K562 (cell line): ENCODE measurements around the gene CSNK1D.

Experiments used
- CBX3 ChIP-seq, 2 experiments: IDR thresholded peaks; 1 replicate in 1 of 2; 2 replicates in 1 of 2; pipeline ENCODE4 v1.6.1; 2012; ENCODE audit warnings: inconsistent platforms in 2 of 2, low read length in 2 of 2, borderline replicate concordance in 1 of 2, control low read depth in 1 of 2
- CTCF ChIP-seq, 3 experiments: IDR thresholded peaks in 2 of 3; conservative IDR thresholded peaks in 1 of 3; 2 replicates each; pipeline ENCODE4 v1.5.1; 2011 to 2012; ENCODE audit warnings: low read length in 3 of 3, mild to moderate bottlenecking in 3 of 3, control low read depth in 2 of 3, improper control_type of control experiment in 1 of 3, inconsistent platforms in 1 of 3, low read depth in 1 of 3, mixed read lengths in 1 of 3, moderate library complexity in 1 of 3; ENCODE audit not compliant: insufficient read depth in 2 of 3
- KAT7 ChIP-seq: sonication (generic); formaldehyde crosslinking; IDR thresholded peaks from 2 replicates; pipeline ENCODE4 v1.8.0; 2022; ENCODE audit warnings: missing genetic modification reagents, mild to moderate bottlenecking, borderline replicate concordance
- POLR3A ChIP-seq: IDR thresholded peaks from 2 replicates; pipeline ENCODE4 v1.6.1; 2011; ENCODE audit warnings: borderline replicate concordance, mild to moderate bottlenecking, moderate library complexity; ENCODE audit not compliant: insufficient read length, insufficient read depth; ENCODE audit errors: extremely low read depth
- RBM15 ChIP-seq: fragments of 200-400 bp; formaldehyde crosslinking; IDR thresholded peaks from 2 replicates; pipeline ENCODE4 v1.6.1; 2018; ENCODE audit warnings: mild to moderate bottlenecking, low read length, moderate library complexity; ENCODE audit not compliant: insufficient read depth
- RFX5 ChIP-seq: IDR thresholded peaks from 2 replicates; pipeline ENCODE4 v1.6.1; 2011; ENCODE audit warnings: low read depth, mild to moderate bottlenecking, improper control_type of control experiment, low read length
- SIN3A ChIP-seq, 2 experiments: fragments of 150-350 bp in 1 of 2; IDR thresholded peaks; 2 replicates each; pipeline ENCODE4 v1.6.1; 2011 to 2016; ENCODE audit warnings: borderline replicate concordance in 2 of 2, low read depth in 2 of 2, low read length in 2 of 2, mild to moderate bottlenecking in 2 of 2, moderate library complexity in 2 of 2; ENCODE audit not compliant: control insufficient read depth in 1 of 2
- TCFL5 ChIP-seq: fragments of 250-450 bp; sonication (Bioruptor Pico); conservative IDR thresholded peaks from 2 replicates; pipeline ENCODE4 v1.6.1; 2021; ENCODE audit warnings: mild to moderate bottlenecking, moderate library complexity, matching md5 sums
- TOE1 ChIP-seq, 2 experiments: fragments of 450-650 bp in 1 of 2; sonication (generic) in 1 of 2; formaldehyde crosslinking in 1 of 2; IDR thresholded peaks; 2 replicates each; pipeline versions ENCODE4 v1.7.1 to v1.8.0; 2016 to 2022; ENCODE audit warnings: borderline replicate concordance in 2 of 2, mild to moderate bottlenecking in 2 of 2, antibody characterized with exemption in 1 of 2, inconsistent platforms in 1 of 2, low read depth in 1 of 2, missing genetic modification reagents in 1 of 2, moderate library complexity in 1 of 2

- TF ChIP-seq RFX5, result no peak
- no peak for TF ChIP-seq TCFL5 (CRISPR knock-in tag)
- TF ChIP-seq RBM15, result no peak
- no peak for TF ChIP-seq SIN3A (IDR thresholded peaks at IDR 0.05; ENCODE audit: borderline replicate concordance in 2 of 2, control insufficient read depth in 1 of 2, low read depth in 2 of 2, low read length in 2 of 2)
- TF ChIP-seq POLR3A, result no peak
- TF ChIP-seq KAT7 (CRISPR knock-in tag), result no peak
- no peak for TF ChIP-seq CBX3 (IDR thresholded peaks at IDR 0.05; ENCODE audit: borderline replicate concordance in 1 of 2, low read length in 2 of 2)
- TF ChIP-seq TOE1 (IDR thresholded peaks at IDR 0.05; ENCODE audit: borderline replicate concordance), result no peak
- TF ChIP-seq TOE1 (CRISPR knock-in tag; IDR thresholded peaks at IDR 0.05; ENCODE audit: borderline replicate concordance, low read depth), result no peak
- TF ChIP-seq CTCF (IDR thresholded peaks at IDR 0.05 in 2 of 3, conservative IDR thresholded peaks at IDR 0.05 in 1 of 3; ENCODE audit: insufficient read depth in 2 of 3, low read depth in 1 of 3, low read length in 3 of 3), result no peak
Measured at GRCh38 chr17:82311971-82312370, 38.5 kb upstream of the CSNK1D start.
